ENCODE data around the gene ISCU. TPM values are rescaled to one million over a fixed set of nuclear protein-coding genes. Genes with fewer than 3 reads are reported as not detected.

The ISCU gene
- polyA plus RNA-seq, 1 donor (not counting 4 experiments of a cell fraction or from before 2014, with no cell fraction given): 106 TPM

DNA sequence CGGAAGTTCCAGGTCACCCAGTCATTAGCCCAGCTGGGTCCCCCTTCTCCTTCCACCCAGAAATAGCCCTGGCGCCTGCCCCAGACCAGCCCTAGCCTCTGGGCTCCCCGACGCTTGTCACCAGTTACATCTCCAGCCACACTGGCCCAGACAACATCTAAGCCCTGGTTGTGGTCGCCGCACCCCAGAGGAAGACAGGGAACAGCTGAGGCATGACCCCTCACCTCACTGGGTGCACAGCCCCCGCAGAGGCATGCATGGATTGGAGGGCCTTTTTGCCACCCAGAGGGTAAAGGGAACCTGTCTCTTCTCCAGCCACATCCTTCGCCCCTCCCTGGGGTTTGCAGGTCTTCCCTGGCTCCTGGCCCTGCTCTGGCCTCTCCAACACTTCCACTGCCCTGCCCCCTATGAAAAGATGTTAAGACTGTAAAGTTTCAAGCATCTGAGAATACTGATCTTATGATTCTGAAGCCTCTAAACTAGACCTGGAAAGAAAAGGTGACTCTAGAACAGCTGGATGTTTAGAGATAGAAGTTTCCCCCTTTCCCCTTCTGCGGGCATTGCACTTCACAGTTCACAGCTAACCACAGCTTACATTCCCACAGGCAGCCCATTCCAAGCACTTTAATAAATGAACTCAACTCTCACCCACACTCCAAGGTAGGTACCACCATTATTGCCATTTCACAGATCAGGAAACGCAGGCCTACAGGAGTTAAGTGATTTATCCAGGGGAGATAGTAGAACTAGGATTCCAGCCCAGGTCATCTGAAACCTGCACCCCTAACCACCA lies 20.8 kb downstream of the ISCU start:
- TF ChIP-seq EZH2 (IDR thresholded peaks at IDR 0.05; ENCODE audit: low read length): no peak
- TF ChIP-seq, protein P1, sequence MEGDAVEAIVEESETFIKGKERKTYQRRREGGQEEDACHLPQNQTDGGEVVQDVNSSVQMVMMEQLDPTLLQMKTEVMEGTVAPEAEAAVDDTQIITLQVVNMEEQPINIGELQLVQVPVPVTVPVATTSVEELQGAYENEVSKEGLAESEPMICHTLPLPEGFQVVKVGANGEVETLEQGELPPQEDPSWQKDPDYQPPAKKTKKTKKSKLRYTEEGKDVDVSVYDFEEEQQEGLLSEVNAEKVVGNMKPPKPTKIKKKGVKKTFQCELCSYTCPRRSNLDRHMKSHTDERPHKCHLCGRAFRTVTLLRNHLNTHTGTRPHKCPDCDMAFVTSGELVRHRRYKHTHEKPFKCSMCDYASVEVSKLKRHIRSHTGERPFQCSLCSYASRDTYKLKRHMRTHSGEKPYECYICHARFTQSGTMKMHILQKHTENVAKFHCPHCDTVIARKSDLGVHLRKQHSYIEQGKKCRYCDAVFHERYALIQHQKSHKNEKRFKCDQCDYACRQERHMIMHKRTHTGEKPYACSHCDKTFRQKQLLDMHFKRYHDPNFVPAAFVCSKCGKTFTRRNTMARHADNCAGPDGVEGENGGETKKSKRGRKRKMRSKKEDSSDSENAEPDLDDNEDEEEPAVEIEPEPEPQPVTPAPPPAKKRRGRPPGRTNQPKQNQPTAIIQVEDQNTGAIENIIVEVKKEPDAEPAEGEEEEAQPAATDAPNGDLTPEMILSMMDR (optimal IDR thresholded peaks at IDR 0.05 in 1 of 3, IDR thresholded peaks at IDR 0.05 in 1 of 3, conservative IDR thresholded peaks at IDR 0.05 in 1 of 3; ENCODE audit: extremely low read depth in 1 of 3, insufficient read depth in 2 of 3, low read length in 3 of 3): no peak
- no peak overlapping the region for H3K9ac ChIP-seq (ENCODE audit: control insufficient read depth, extremely low read depth, insufficient read depth, low read length)
- H3K9me3 ChIP-seq (ENCODE audit: control insufficient read depth, low read depth, low read length): no peaks in the 10 kb centered on the region
- no peak overlapping the region for H3K4me3 ChIP-seq (ENCODE audit: control insufficient read depth in 2 of 3, extremely low read depth in 1 of 3, insufficient read depth in 2 of 3, low read depth in 1 of 3, low read length in 3 of 3)
- H4K20me1 ChIP-seq (ENCODE audit: control insufficient read depth, extremely low read depth, insufficient read depth, low read length): no peaks in the 10 kb centered on the region
- no peaks in the 10 kb centered on the region for H3K4me1 ChIP-seq (ENCODE audit: control insufficient read depth, extremely low read depth, insufficient read depth, low read length)
- no peak overlapping the region for H3K27ac ChIP-seq (ENCODE audit: control insufficient read depth, insufficient read depth, low read length)
- dilution Hi-C loops (cut with MboI; ENCODE audit: extremely low pct_ligation_motif_present, low sequenced_read_pairs): no loop called here
- no peak overlapping the region for H3K4me2 ChIP-seq (ENCODE audit: control insufficient read depth, extremely low read depth, insufficient read depth, low read depth, low read length)
- no peaks in the 10 kb centered on the region for H3K36me3 ChIP-seq (ENCODE audit: control insufficient read depth in 2 of 2, extremely low read depth in 1 of 2, insufficient read depth in 2 of 2, low read length in 2 of 2)
- H2AFZ ChIP-seq (ENCODE audit: control insufficient read depth, low read length): no peak overlapping the region
- no peaks in the 10 kb centered on the region for H3K79me2 ChIP-seq (ENCODE audit: control insufficient read depth, insufficient read depth, low read length)
- peaks cover 5% of the 10 kb centered on the region for H3K27me3 ChIP-seq (ENCODE audit: control insufficient read depth, extremely low read depth, insufficient read depth, low read length)
- DNase-seq (ENCODE audit: low read depth, low spot score): no peak
- FAIRE-seq: no peak
- no peaks in the 10 kb centered on the region for H3K9me1 ChIP-seq (ENCODE audit: control insufficient read depth, extremely low read depth, insufficient read depth, low read length)

DNA sequence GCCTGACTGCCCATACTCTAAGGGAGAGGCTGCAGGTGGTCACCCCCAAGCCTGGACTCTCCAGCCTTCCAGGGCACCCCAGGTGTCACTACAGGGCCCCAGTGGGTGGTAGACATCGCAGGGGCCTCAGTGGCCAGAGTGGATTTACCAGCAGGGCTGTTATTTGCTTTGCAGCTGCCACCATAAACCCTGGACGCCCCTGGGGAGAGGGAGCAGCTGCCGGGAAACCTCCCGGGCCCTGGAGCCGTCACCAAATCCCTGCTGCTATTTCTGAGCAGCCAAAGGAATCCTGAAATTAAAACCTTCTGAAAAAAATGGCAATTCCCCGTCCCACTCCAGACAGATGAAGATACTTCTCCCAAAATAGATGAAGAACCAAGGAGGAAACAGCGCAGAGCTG lies 21.6 kb downstream of the ISCU start:
- H2AFZ ChIP-seq (ENCODE audit: control insufficient read depth, low read length): no peak overlapping the region
- FAIRE-seq: no peak
- no peaks in the 10 kb centered on the region for H3K79me2 ChIP-seq (ENCODE audit: control insufficient read depth, insufficient read depth, low read length)

More for the DNA sequence above, 21.6 kb downstream of the ISCU start:
- TF ChIP-seq, protein P1 (optimal IDR thresholded peaks at IDR 0.05 in 1 of 3, IDR thresholded peaks at IDR 0.05 in 1 of 3, conservative IDR thresholded peaks at IDR 0.05 in 1 of 3; ENCODE audit: extremely low read depth in 1 of 3, insufficient read depth in 2 of 3, low read length in 3 of 3): no peak
- no peak for TF ChIP-seq EZH2 (IDR thresholded peaks at IDR 0.05; ENCODE audit: low read length)
- Histone ChIP-seq H3K36me3 (ENCODE audit: control insufficient read depth in 2 of 2, extremely low read depth in 1 of 2, insufficient read depth in 2 of 2, low read length in 2 of 2) (no peaks in the 10 kb centered on the region), H3K4me3 (ENCODE audit: control insufficient read depth in 2 of 3, extremely low read depth in 1 of 3, insufficient read depth in 2 of 3, low read depth in 1 of 3, low read length in 3 of 3) (no peak overlapping the region), H3K9ac (ENCODE audit: control insufficient read depth, extremely low read depth, insufficient read depth, low read length) (no peak overlapping the region), H3K27ac (ENCODE audit: control insufficient read depth, insufficient read depth, low read length) (no peak overlapping the region), H3K27me3 (ENCODE audit: control insufficient read depth, extremely low read depth, insufficient read depth, low read length) (peaks cover 13% of the 10 kb centered on the region), H3K4me2 (ENCODE audit: control insufficient read depth, extremely low read depth, insufficient read depth, low read depth, low read length) (no peak overlapping the region), H3K9me3 (ENCODE audit: control insufficient read depth, low read depth, low read length) (no peaks in the 10 kb centered on the region), H3K4me1 (ENCODE audit: control insufficient read depth, extremely low read depth, insufficient read depth, low read length) (no peaks in the 10 kb centered on the region), H3K9me1 (ENCODE audit: control insufficient read depth, extremely low read depth, insufficient read depth, low read length) (no peaks in the 10 kb centered on the region), H4K20me1 (ENCODE audit: control insufficient read depth, extremely low read depth, insufficient read depth, low read length) (no peaks in the 10 kb centered on the region)
- no peak for DNase-seq (ENCODE audit: low read depth, low spot score)
- dilution Hi-C loops (cut with MboI; ENCODE audit: extremely low pct_ligation_motif_present, low sequenced_read_pairs): no loop called here

Data from keratinocyte (primary cell).